Stimulated activated effector memory CD8-positive, alpha-beta T cell treated with anti-CD3 and anti-CD28 coated beads, Interleukin-12 subunit alpha, Interleukin-12 subunit beta, amount 100 ng/mL, for 72 hours (primary cell): ENCODE data around the gene DAP3.
"Not testable (repeated sequence)": the region's sequence is repeated elsewhere in the genome, so short reads cannot be mapped to it uniquely, and the experiment has no call there.

Source experiments
- ATAC-seq: fragments of 150-1000 bp; cut with Tn5 transposase; 2 replicates; pipeline ENCODE4 v1.10.0; 2021
- DNase-seq, 2 donors: peaks; one replicate each; pipeline ENCODE4 v3.0.0; 2021 to 2022; ENCODE audit warnings: low spot score in 2 of 2
- H3K27ac Mint-ChIP-seq: one replicate; pipeline ENCODE4 v1.8.0; 2022; ENCODE audit warnings: mild to moderate bottlenecking, mixed read lengths
- H3K36me3 Mint-ChIP-seq: one replicate; pipeline ENCODE4 v1.8.0; 2022; ENCODE audit warnings: mild to moderate bottlenecking, mixed read lengths
- H3K4me1 Mint-ChIP-seq: one replicate; pipeline ENCODE4 v1.8.0; 2022; ENCODE audit warnings: mixed read lengths
- H3K4me3 Mint-ChIP-seq: one replicate; pipeline ENCODE4 v1.8.0; 2022; ENCODE audit warnings: mild to moderate bottlenecking, mixed read lengths
- H3K9me3 Mint-ChIP-seq: one replicate; pipeline ENCODE4 v1.8.0; 2022; ENCODE audit warnings: mixed read lengths

The DAP3 gene

DNA sequence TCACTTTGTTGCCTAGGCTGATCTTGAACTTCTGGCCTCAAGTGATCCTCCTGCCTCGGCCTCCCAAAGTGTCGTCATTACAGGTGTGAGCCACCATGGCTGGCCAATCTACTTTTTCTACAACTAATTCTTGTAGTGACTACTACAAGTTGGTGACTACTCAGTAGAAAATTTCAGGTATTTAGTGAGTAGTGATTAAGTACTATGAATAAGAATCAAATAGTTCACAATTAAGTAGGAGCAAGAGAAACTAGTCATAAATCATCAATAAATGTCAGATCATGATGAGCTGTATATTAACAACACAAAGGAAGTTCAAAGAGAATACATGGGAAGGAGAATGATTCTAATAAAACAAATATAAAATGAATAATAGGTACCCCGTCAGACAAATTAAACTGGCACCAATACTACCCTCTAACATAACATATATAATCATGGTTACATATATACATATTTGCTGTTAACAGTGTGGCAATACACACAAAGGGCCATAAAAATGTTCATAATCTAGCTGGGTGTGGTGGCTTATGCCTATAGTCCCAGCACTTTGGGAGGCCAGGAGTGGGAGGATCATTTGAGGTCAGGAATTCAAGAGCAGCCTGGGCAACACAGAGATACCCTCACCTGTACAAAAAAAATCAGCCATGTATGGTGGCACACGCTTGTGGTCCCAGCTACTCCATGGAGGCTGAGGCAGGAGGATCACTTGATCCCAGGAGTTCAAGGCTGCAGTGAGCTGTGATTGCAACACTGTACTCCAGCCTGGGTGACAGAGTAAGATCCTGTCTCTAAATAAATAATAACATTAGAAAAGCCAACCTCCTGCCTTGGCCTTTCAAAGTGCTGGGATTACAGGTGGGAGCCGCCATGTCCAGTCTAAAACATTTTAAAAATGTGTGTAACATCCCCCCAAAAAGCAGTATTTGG, 19.4 kb upstream of the DAP3 start:
- no peak for ATAC-seq
- Mint-ChIP-seq H3K4me1 (no peaks in the 10 kb centered on the region), H3K4me3 (no peak overlapping the region), H3K9me3 (no peaks in the 10 kb centered on the region), H3K27ac (no peak overlapping the region), H3K36me3 (peaks cover 100% of the 10 kb centered on the region)
- no peak for DNase-seq

DNA sequence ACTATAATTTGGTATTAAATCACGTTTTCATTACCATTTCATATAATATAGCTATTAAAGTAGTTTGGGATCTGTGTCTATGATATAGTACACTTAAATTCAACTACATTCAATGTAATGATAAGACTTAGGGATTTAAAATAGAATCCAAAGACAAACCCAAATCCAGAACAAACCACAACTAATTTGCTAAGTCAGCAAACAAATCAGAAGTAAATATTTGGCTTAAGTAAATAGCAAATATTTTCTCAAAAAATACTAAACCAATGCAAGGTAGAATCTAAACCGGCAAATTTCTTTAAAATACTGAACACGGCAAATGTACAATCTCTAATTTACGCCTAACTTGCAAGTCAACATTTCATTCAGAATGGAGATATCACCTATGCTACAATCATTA, 17.1 kb upstream of the DAP3 start:
- Mint-ChIP-seq H3K27ac (no peak overlapping the region), H3K36me3 (peaks cover 100% of the 10 kb centered on the region), H3K9me3 (no peaks in the 10 kb centered on the region), H3K4me1 (no peaks in the 10 kb centered on the region), H3K4me3 (no peak overlapping the region)
- no peak for ATAC-seq
- DNase-seq: no peak

GRCh38 chr1:155673003-155673402, 15.9 kb upstream of the DAP3 start:
- no peak for ATAC-seq

GRCh38 chr1:155678027-155678426, 10.9 kb upstream of the DAP3 start:
- H3K36me3 Mint-ChIP-seq: peaks cover 97% of the 10 kb centered on the region
- DNase-seq: no peak
- peaks cover 7% of the 10 kb centered on the region for H3K4me1 Mint-ChIP-seq
- H3K27ac Mint-ChIP-seq: no peak overlapping the region
- ATAC-seq: no peak
- no peaks in the 10 kb centered on the region for H3K9me3 Mint-ChIP-seq
- H3K4me3 Mint-ChIP-seq: no peak overlapping the region

More at GRCh38 chr1:155673003-155673402, 15.9 kb upstream of the DAP3 start:
- no peaks in the 10 kb centered on the region for H3K9me3 Mint-ChIP-seq
- H3K4me3 Mint-ChIP-seq: no peak overlapping the region
- no peak overlapping the region for H3K27ac Mint-ChIP-seq
- DNase-seq: no peak
- H3K36me3 Mint-ChIP-seq: peaks cover 100% of the 10 kb centered on the region
- H3K4me1 Mint-ChIP-seq: no peaks in the 10 kb centered on the region

DNA sequence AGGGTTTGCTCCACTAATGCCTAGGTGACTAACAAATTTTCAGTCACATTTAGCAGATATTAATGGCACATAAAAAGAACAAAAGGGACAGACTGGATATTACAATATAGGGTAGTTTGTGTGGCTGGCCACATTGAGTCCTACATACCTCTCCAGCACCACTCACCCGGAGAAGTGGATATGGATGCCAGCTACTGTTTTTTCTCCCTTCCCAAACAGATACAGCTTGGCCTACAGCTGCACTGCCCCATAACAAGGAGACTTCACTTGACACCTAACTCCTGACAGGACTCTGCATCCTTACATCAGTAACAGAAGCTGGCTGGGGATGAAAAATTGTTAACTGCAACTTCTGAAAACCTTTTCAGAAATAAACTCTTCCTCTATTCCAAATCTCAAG, 9.9 kb upstream of the DAP3 start:
- DNase-seq, H3K4me3 Mint-ChIP-seq, H3K9me3 Mint-ChIP-seq, H3K4me1 Mint-ChIP-seq, ATAC-seq, H3K27ac Mint-ChIP-seq: not testable (repeated sequence)
- H3K36me3 Mint-ChIP-seq: peaks cover 97% of the 10 kb centered on the region

- peaks cover 97% of the 10 kb centered on the region for H3K36me3 Mint-ChIP-seq
- H3K4me3 Mint-ChIP-seq: no peak overlapping the region
- no peak for DNase-seq
- ATAC-seq: no peak
- H3K27ac Mint-ChIP-seq: peak overlapping the region; percentile 50
- peaks cover 21% of the 10 kb centered on the region for H3K4me1 Mint-ChIP-seq
- H3K9me3 Mint-ChIP-seq: no peaks in the 10 kb centered on the region
Observed at GRCh38 chr1:155680531-155680930, 8.4 kb upstream of the DAP3 start.

DNA sequence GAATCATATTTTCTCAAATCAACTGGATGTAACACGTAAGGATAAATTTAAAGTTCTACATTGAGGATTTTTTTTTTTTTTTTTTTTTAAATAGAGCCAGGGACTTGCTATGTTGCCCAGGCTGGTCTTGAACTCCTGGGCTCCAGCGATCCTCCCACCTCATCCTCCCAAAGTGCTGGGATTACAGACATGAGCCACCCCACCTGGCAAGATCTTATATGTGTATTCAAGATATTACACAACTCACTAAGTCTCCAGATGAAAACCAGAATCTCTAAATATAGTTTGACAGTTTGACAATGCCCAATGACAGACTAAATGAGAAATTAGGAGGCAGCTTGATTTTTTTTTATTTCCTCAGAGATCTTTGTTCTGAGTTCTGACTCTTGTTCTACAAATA, 7.1 kb upstream of the DAP3 start:
- Mint-ChIP-seq H3K4me3 (no peak overlapping the region), H3K4me1 (peaks cover 33% of the 10 kb centered on the region), H3K9me3 (no peaks in the 10 kb centered on the region), H3K36me3 (peaks cover 97% of the 10 kb centered on the region), H3K27ac (peak overlapping the region; percentile 50)
- ATAC-seq (no peak), DNase-seq (no peak)

GRCh38 chr1:155687705-155688323, 1.1 kb upstream of the DAP3 start:
- peak; percentile 46 for ATAC-seq
- peak overlapping the region; percentile 93 for H3K4me3 Mint-ChIP-seq
- H3K36me3 Mint-ChIP-seq: peaks cover 98% of the 10 kb centered on the region
- peaks cover 65% of the 10 kb centered on the region for H3K4me1 Mint-ChIP-seq
- DNase-seq, H3K9me3 Mint-ChIP-seq: not testable (repeated sequence)
- peak overlapping the region; percentile 97 for H3K27ac Mint-ChIP-seq

DNA sequence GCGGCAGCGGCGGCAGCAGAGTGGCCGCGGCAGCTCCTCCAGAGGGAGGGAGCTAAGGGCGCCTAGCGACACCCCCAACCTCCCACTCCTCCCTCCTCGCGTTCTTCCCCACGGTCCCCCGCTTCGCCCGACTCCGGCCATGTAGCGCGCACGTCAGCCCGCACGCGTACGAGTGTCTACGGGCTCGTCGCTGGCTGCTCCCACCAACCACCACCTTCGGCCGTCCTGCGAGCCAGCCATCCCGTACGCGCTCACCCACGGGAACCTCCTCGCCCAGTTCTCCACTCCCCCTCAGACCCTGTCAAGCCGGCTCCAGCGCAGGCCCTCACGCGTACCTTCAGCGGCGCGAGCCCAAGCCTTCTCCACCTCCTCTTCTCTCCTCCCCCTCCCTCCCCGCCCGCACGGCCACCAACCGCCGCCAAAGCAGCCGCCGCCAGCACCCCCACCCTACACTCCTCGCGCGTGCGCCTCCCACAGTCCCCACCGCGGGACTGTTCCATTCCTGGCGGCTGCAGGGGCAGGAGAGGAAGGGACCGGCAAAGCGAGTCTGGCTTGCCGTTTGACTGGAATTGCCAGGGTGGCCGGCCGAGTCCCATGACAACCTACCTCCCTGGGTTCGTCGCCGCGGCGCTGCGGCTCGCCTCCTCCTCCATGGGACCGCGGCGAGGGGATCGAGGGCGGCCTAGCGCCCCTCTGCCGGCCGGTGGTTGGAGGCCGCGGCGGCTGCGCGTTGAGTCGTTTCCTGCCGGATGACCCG, 389 bp upstream of the DAP3 start, which contains the start of gene YY1AP1:
TSS of gene YY1AP1 (minus strand) at position 451 of the 757 bp plus-strand sequence. CDS start 8,338 bp downstream, outside the sequence.
- Mint-ChIP-seq H3K4me3 (peak within 1 kb of the TSS; percentile 93), H3K27ac (peak within 1 kb of the TSS; percentile 97), H3K4me1 (peaks cover 67% of the 10 kb centered on the region), H3K9me3 (no peaks in the 10 kb centered on the region), H3K36me3 (peaks cover 91% of the 10 kb centered on the region)
- DNase-seq (peak; percentile 95 to 98), ATAC-seq (peak; percentile 92)

DNA sequence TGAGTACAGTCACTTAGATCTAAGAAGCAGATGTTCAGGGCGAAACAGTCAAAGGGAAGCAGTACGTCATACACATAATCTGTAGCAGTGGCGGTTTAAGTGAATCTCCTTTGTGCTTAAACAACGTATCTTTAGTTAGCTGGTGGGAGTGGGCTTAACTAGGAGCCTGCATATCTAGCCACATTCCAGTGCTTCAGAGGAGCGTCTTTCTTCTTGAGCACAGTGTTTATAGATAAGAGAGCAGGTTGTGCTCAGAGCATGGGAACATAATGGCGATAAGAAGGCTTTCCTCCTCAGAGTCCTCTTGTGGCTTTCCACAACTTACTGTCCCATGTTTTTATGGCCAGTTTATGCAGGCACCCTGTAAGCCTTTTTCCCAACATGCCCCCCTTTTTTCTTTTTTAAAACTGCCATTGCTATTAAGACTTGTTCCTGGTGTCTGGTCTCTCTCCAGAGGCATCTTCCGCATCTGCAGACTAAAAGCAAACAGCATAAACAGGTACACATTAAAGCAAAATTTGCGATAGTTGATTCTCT, 3.2 kb downstream of the DAP3 start:
- Mint-ChIP-seq H3K27ac (no peak overlapping the region), H3K4me1 (peaks cover 66% of the 10 kb centered on the region)

GRCh38 chr1:155694167-155694566, 5.3 kb downstream of the DAP3 start:
- no peaks in the 10 kb centered on the region for H3K9me3 Mint-ChIP-seq
- H3K4me3 Mint-ChIP-seq: no peak overlapping the region
- ATAC-seq (no peak), DNase-seq (no peak)
- H3K36me3 Mint-ChIP-seq: peaks cover 43% of the 10 kb centered on the region
- peaks cover 82% of the 10 kb centered on the region for H3K4me1 Mint-ChIP-seq
- H3K27ac Mint-ChIP-seq: peak overlapping the region; percentile 29

More for the DNA sequence above, 3.2 kb downstream of the DAP3 start:
- Mint-ChIP-seq H3K9me3 (no peaks in the 10 kb centered on the region), H3K36me3 (peaks cover 62% of the 10 kb centered on the region), H3K4me3 (no peak overlapping the region)
- ATAC-seq (no peak), DNase-seq (no peak)

GRCh38 chr1:155695072-155695471, 6.2 kb downstream of the DAP3 start:
- Mint-ChIP-seq H3K4me1 (peaks cover 74% of the 10 kb centered on the region), H3K4me3 (no peak overlapping the region), H3K27ac (peak overlapping the region; percentile 29), H3K9me3 (no peaks in the 10 kb centered on the region), H3K36me3 (peaks cover 34% of the 10 kb centered on the region)
- DNase-seq: no peak
- ATAC-seq: no peak

DNA sequence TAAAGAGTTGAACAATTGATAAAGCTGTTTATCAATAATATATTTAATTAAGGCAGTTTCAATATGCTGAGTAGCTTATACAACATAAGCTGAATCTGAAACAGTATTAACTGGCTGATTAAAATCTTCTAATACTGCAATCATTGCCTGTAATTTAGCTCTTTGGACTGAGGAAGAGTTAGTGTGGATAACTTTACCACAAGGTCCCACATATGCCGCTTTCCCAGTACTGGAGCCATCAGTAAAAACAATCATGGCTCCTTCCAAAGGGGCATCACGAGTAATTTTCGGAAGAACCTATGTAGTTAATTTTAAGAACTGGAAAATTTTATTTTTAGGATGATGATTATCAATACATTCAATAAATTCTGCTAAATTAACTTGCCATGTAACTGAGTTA, 6.7 kb downstream of the DAP3 start:
- H3K9me3 Mint-ChIP-seq: no peaks in the 10 kb centered on the region
- H3K27ac Mint-ChIP-seq: no peak overlapping the region
- H3K36me3 Mint-ChIP-seq: peaks cover 29% of the 10 kb centered on the region
- DNase-seq (no peak), ATAC-seq (no peak)
- peaks cover 68% of the 10 kb centered on the region for H3K4me1 Mint-ChIP-seq
- no peak overlapping the region for H3K4me3 Mint-ChIP-seq

DNA sequence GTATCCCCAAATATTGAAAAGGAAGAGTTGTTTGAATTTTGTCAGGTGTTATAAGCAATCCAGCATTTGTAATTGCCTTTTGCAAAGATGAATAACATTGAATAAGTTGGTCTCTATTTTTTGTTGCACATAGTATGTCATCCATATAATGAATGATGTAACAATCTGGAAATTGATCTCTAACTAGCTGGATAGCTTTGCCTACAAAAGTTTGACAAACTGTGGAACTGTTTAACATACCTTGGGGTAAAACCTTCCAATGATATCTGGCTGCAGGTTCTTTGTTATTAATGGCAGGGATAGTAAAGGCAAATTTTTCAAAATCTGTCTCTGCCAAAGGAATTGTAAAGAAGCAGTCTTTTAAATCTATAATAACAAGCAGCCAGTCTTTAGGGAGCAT, 7.6 kb downstream of the DAP3 start:
- no peaks in the 10 kb centered on the region for H3K9me3 Mint-ChIP-seq
- H3K27ac Mint-ChIP-seq: no peak overlapping the region
- ATAC-seq (no peak), DNase-seq (no peak)
- peaks cover 20% of the 10 kb centered on the region for H3K36me3 Mint-ChIP-seq
- no peak overlapping the region for H3K4me3 Mint-ChIP-seq
- peaks cover 59% of the 10 kb centered on the region for H3K4me1 Mint-ChIP-seq

DNA sequence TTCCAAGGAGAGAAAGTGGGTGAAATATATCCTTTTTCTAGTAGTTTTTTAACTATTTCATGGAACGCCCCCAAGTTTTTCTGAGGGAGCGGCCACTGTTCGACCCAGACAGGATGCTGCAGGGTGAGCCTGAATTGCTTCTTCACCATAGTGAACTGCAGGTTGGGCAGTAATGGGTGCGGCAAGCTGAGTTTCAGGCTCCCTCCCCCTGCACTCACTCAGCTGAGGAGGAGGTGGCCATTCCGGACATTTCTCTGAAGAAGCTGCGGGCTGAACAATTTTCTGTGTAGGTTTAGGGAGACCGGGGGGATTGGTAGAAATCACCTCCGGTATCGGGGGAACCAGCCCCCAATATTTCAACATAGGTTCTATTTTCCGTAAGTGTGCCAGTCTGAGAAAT, 8.2 kb downstream of the DAP3 start:
- no peaks in the 10 kb centered on the region for H3K9me3 Mint-ChIP-seq
- H3K4me1 Mint-ChIP-seq: peaks cover 54% of the 10 kb centered on the region
- no peak overlapping the region for H3K27ac Mint-ChIP-seq
- H3K4me3 Mint-ChIP-seq: no peak overlapping the region
- DNase-seq (no peak), ATAC-seq (no peak)
- H3K36me3 Mint-ChIP-seq: peaks cover 14% of the 10 kb centered on the region
